Endometrial microvascular endothelial cells (primary cell): Measurements from ENCODE around the gene FCRLA. TPM values are rescaled to one million over a fixed set of nuclear protein-coding genes. Genes with fewer than 3 reads are reported as not detected.
"Not testable (repeated sequence)": the region's sequence is repeated elsewhere in the genome, so short reads cannot be mapped to it uniquely, and the experiment has no call there.

Experiments used
- in situ Hi-C: cut with HindIII; loops from 2 replicates; pipeline ENCODE4 v1.10.0; 2017; ENCODE audit warnings: low sequenced_read_pairs, low pct_unique_long_range_greater_than_20kb; ENCODE audit errors: inconsistent ontology term
- total RNA-seq: library from RNA; depleted of rRNA; stranded (reverse); fragments of >200 nt; gene quantifications from one replicate; pipeline ENCODE4 v1.2.3, GENCODE V29; 2015; ENCODE audit errors: inconsistent ontology term

The FCRLA gene
- total RNA-seq, 1 donor from 2014 or later = not detected

- in situ Hi-C loops = not testable (repeated sequence)
These were observed 8.7 kb upstream of the FCRLA start for GRCh38 chr1:161698302-161698701.

- in situ Hi-C loops = no loop called here
These were observed 4.8 kb upstream of the FCRLA start for GRCh38 chr1:161702250-161702649.

GRCh38 chr1:161705537-161705936 is 1.5 kb upstream of the FCRLA start:
- in situ Hi-C loops = no loop called here

GRCh38 chr1:161706113-161706481 is 932 bp upstream of the FCRLA start:
- in situ Hi-C loops = no loop called here

GRCh38 chr1:161707503-161707902 is 474 bp downstream of the FCRLA start:
- in situ Hi-C loops = no loop called here

GRCh38 chr1:161709373-161709772 is 2.3 kb downstream of the FCRLA start:
- in situ Hi-C loops = no loop called here

GRCh38 chr1:161710560-161710959 is 3.5 kb downstream of the FCRLA start:
- in situ Hi-C loops = no loop called here

GRCh38 chr1:161718559-161719324 is 11.7 kb downstream of the FCRLA start:
- in situ Hi-C loops = no loop called here

GRCh38 chr1:161719325-161719611 is 12.2 kb downstream of the FCRLA start:
- in situ Hi-C loops = no loop called here

- in situ Hi-C loops = no loop called here
These were observed 13.4 kb downstream of the FCRLA start for GRCh38 chr1:161720422-161720821.

- in situ Hi-C loops = no loop called here
These were observed 14.1 kb downstream of the FCRLA start, which contains the start of gene FCRLB for GRCh38 chr1:161720956-161721737. Gene FCRLB, plus strand, starts transcription at chr1:161721544. Its CDS starts 1,129 bp downstream, at chr1:161722673.

GRCh38 chr1:161721738-161722343 is 14.8 kb downstream of the FCRLA start:
- in situ Hi-C loops = no loop called here

GRCh38 chr1:161722406-161722805 is 15.4 kb downstream of the FCRLA start:
- in situ Hi-C loops = no loop called here

- in situ Hi-C loops = no loop called here
These were observed 16.6 kb downstream of the FCRLA start for GRCh38 chr1:161723459-161724141.

GRCh38 chr1:161725258-161725907 is 18.4 kb downstream of the FCRLA start:
- in situ Hi-C loops = loop anchor here (25.0 kb wide), 1 partner anchor 188 kb away; the partner anchor contains the start of gene FCGR3A

GRCh38 chr1:161725908-161726472 is 19.0 kb downstream of the FCRLA start:
- in situ Hi-C loops = loop anchor here (25.0 kb wide), 1 partner anchor 189 kb away; the partner anchor contains the start of gene FCGR3A

- in situ Hi-C loops = loop anchor here (25.0 kb wide), 1 partner anchor 189 kb away; the partner anchor contains the start of gene FCGR3A
These were observed 19.6 kb downstream of the FCRLA start for GRCh38 chr1:161726473-161727255.
